Neutrophil (primary cell): ENCODE data around the gene ASTN2.

ENCODE experiments used
- H3K27ac ChIP-seq: fragments of 200-600 bp; sonication (generic); 2 replicates; pipeline ENCODE4 v1.5.1; 2016; ENCODE audit warnings: mild to moderate bottlenecking, moderate library complexity
- H3K27me3 ChIP-seq: fragments of 200-600 bp; sonication (generic); 2 replicates; pipeline ENCODE4 v1.6.0; 2016; ENCODE audit warnings: mild to moderate bottlenecking
- H3K36me3 ChIP-seq: fragments of 200-600 bp; sonication (generic); 2 replicates; pipeline ENCODE4 v1.5.1; 2017
- H3K4me1 ChIP-seq, 2 experiments: fragments of 200-600 bp in 1 of 2; sonication (generic) in 1 of 2; 1 replicate in 1 of 2; 2 replicates in 1 of 2; pipeline versions ENCODE4 v1.5.1 to v1.6.1; 2013 to 2016; ENCODE audit warnings: low read depth in 1 of 2, low read length in 1 of 2, mild to moderate bottlenecking in 1 of 2, moderate library complexity in 1 of 2; ENCODE audit not compliant: control insufficient read depth in 1 of 2, insufficient read depth in 1 of 2
- H3K4me3 ChIP-seq, 2 experiments: fragments of 200-600 bp in 1 of 2; sonication (generic) in 1 of 2; 1 replicate in 1 of 2; 2 replicates in 1 of 2; pipeline ENCODE4 v1.5.1; 2013 to 2016; ENCODE audit warnings: low read depth in 1 of 2, low read length in 1 of 2, mild to moderate bottlenecking in 1 of 2, moderate library complexity in 1 of 2
- H3K9me3 ChIP-seq: fragments of 200-600 bp; sonication (generic); 2 replicates; pipeline ENCODE4 v1.5.1; 2016
- TF ChIP-seq, protein P1 (sequence below): fragments of 200-600 bp; sonication (generic); IDR thresholded peaks from 2 replicates; pipeline ENCODE4 v1.5.1; 2016; ENCODE audit warnings: antibody characterized with exemption

ASTN2 gene

GRCh38 chr9:117278471-117279035 is 136.3 kb downstream of the ASTN2 start:
- TF ChIP-seq, protein P1, sequence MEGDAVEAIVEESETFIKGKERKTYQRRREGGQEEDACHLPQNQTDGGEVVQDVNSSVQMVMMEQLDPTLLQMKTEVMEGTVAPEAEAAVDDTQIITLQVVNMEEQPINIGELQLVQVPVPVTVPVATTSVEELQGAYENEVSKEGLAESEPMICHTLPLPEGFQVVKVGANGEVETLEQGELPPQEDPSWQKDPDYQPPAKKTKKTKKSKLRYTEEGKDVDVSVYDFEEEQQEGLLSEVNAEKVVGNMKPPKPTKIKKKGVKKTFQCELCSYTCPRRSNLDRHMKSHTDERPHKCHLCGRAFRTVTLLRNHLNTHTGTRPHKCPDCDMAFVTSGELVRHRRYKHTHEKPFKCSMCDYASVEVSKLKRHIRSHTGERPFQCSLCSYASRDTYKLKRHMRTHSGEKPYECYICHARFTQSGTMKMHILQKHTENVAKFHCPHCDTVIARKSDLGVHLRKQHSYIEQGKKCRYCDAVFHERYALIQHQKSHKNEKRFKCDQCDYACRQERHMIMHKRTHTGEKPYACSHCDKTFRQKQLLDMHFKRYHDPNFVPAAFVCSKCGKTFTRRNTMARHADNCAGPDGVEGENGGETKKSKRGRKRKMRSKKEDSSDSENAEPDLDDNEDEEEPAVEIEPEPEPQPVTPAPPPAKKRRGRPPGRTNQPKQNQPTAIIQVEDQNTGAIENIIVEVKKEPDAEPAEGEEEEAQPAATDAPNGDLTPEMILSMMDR = no peak
- Histone ChIP-seq H3K4me1 (no peaks in the 10 kb centered on the region), H3K4me3 (no peak overlapping the region), H3K9me3 (no peaks in the 10 kb centered on the region), H3K36me3 (no peaks in the 10 kb centered on the region), H3K27ac (no peak overlapping the region), H3K27me3 (no peaks in the 10 kb centered on the region)

DNA sequence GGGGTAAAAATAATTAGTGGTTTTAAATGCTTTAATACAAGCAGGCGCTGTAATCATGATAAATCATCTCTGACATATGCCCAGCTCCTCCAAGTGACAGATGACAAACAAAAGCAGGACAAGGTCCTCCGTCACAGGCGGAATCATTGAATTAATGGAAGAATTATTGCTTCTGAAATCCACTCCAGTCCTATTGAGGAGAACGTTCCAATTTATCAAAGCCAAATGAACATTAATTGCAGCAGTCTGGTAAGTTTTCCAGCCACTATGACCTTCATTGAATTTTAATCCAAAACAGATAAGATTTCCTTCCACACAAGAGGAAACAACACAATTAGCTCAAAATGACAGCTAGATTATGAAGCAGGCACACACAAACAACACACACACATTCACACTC is 136.8 kb downstream of the ASTN2 start:
- Histone ChIP-seq H3K27ac (no peak overlapping the region), H3K36me3 (no peaks in the 10 kb centered on the region), H3K4me1 (no peaks in the 10 kb centered on the region), H3K4me3 (no peak overlapping the region), H3K27me3 (no peaks in the 10 kb centered on the region), H3K9me3 (no peaks in the 10 kb centered on the region)
- TF ChIP-seq, protein P1 = no peak

- TF ChIP-seq, protein P1 = no peak
- Histone ChIP-seq H3K9me3 (no peaks in the 10 kb centered on the region), H3K4me3 (no peak overlapping the region), H3K36me3 (no peaks in the 10 kb centered on the region), H3K27ac (no peak overlapping the region), H3K27me3 (no peaks in the 10 kb centered on the region), H3K4me1 (no peaks in the 10 kb centered on the region)
Observed at GRCh38 chr9:117276444-117276843, 138.4 kb downstream of the ASTN2 start.

DNA sequence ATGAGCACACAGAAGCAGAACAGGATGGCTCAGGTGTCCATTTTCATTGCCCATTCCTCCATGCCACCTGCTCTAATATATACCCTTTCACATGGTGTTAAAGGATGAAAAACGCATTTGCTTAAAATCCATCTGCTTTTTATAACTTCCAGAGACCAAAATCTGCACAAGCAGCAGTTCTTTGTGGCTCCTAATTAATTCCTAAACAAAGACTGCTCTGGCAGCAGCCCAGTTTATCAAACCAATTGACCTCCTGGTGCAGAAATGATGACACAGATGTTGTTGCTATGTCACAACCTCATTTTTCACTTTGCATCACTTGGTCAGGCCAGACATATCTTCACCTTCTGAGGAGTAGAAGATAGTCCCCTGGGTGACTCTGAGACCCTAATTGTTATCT is 141.2 kb downstream of the ASTN2 start:
- TF ChIP-seq, protein P1 = no peak
- H3K4me1 ChIP-seq = no peaks in the 10 kb centered on the region
- no peak overlapping the region for H3K27ac ChIP-seq
- no peaks in the 10 kb centered on the region for H3K36me3 ChIP-seq
- H3K9me3 ChIP-seq = no peaks in the 10 kb centered on the region
- no peak overlapping the region for H3K4me3 ChIP-seq
- H3K27me3 ChIP-seq = no peaks in the 10 kb centered on the region

GRCh38 chr9:117268847-117269446 is 145.9 kb downstream of the ASTN2 start:
- H3K27me3 ChIP-seq = no peaks in the 10 kb centered on the region
- TF ChIP-seq, protein P1 = no peak
- no peaks in the 10 kb centered on the region for H3K36me3 ChIP-seq
- H3K4me3 ChIP-seq = no peak overlapping the region
- no peaks in the 10 kb centered on the region for H3K4me1 ChIP-seq
- H3K27ac ChIP-seq = no peak overlapping the region
- H3K9me3 ChIP-seq = no peaks in the 10 kb centered on the region
